OCI-LY7 (cell line): ENCODE measurements around the gene ZNF837. TPM values are rescaled to one million over a fixed set of nuclear protein-coding genes. Genes with fewer than 3 reads are reported as not detected.
A peak's percentile ranks its signal among the peaks of the same experiment; 100 is the strongest.

ENCODE experiments used
- BruUV-seq: library from RNA; stranded (reverse); fragments of 400-500 nt; replicated peaks from 2 replicates; lab custom pipeline; 2021; lab: Mats Ljungman, UMichigan
- CTCF ChIA-PET: fragments of 300-600 bp; sonication (Branson Sonifier 250); formaldehyde crosslinking; loops from one replicate; lab custom pipeline; 2022; ENCODE audit warnings: antibody characterized with exemption; ENCODE audit not compliant: unreplicated experiment; lab: Charles Lee
- POLR2A ChIA-PET: fragments of 300-600 bp; sonication (Branson Sonifier 250); formaldehyde crosslinking; loops from one replicate; lab custom pipeline; 2022; ENCODE audit warnings: antibody characterized with exemption; lab: Charles Lee
- DNase-seq: peaks from one replicate; pipeline ENCODE4 v3.0.0-alpha.2; 2015; ENCODE audit warnings: low spot score
- H2AFZ ChIP-seq: fragments of 200-600 bp; sonication (generic), shearing (Covaris generic); 2 replicates; pipeline ENCODE4 v1.6.1; 2014; ENCODE audit warnings: mild to moderate bottlenecking, antibody characterized with exemption, low read length, moderate library complexity
- H3K27ac ChIP-seq: fragments of 200-600 bp; sonication (generic); 2 replicates; pipeline ENCODE4 v1.5.1; 2014; ENCODE audit warnings: mixed run types, low read depth, mild to moderate bottlenecking, moderate library complexity, low read length, inconsistent platforms; ENCODE audit not compliant: poor library complexity, severe bottlenecking
- H3K36me3 ChIP-seq: fragments of 200-600 bp; sonication (generic); 2 replicates; pipeline ENCODE4 v1.6.1; 2014; ENCODE audit warnings: mild to moderate bottlenecking, antibody characterized with exemption, low read length, moderate library complexity, mixed read lengths; ENCODE audit not compliant: insufficient read depth
- H3K4me1 ChIP-seq: fragments of 200-600 bp; sonication (generic); 2 replicates; pipeline ENCODE4 v1.5.1; 2014; ENCODE audit warnings: mild to moderate bottlenecking, low read length; ENCODE audit not compliant: insufficient read depth, poor library complexity, severe bottlenecking
- H3K4me2 ChIP-seq: fragments of 200-600 bp; sonication (generic); 2 replicates; pipeline ENCODE4 v1.6.1; 2014; ENCODE audit warnings: mild to moderate bottlenecking, low read length
- H3K4me3 ChIP-seq: fragments of 200-600 bp; sonication (generic); 2 replicates; pipeline ENCODE4 v1.5.1; 2014; ENCODE audit warnings: mild to moderate bottlenecking, low read depth, low read length; ENCODE audit not compliant: poor library complexity, severe bottlenecking
- H3K79me2 ChIP-seq: fragments of 200-600 bp; sonication (generic); 2 replicates; pipeline ENCODE4 v1.6.1; 2016; ENCODE audit warnings: low read depth, mild to moderate bottlenecking, low read length, moderate library complexity, mixed read lengths; ENCODE audit not compliant: insufficient read depth
- H3K9me2 ChIP-seq: fragments of 200-600 bp; sonication (generic); 2 replicates; pipeline ENCODE4 v1.6.1; 2016; ENCODE audit warnings: mild to moderate bottlenecking, low read length, mixed read lengths; ENCODE audit not compliant: insufficient read depth
- H3K9me3 ChIP-seq: fragments of 200-600 bp; sonication (generic); 2 replicates; pipeline ENCODE4 v1.6.1; 2014; ENCODE audit warnings: mild to moderate bottlenecking, mixed run types, low read length, mixed read lengths
- H4K20me1 ChIP-seq: fragments of 200-600 bp; sonication (generic); 2 replicates; pipeline ENCODE4 v1.6.1; 2014; ENCODE audit warnings: mild to moderate bottlenecking, antibody characterized with exemption, low read length, moderate library complexity, mixed read lengths; ENCODE audit not compliant: insufficient read depth
- CTCF ChIP-seq: fragments of 200-600 bp; sonication (generic); conservative IDR thresholded peaks from 2 replicates; pipeline ENCODE4 v1.5.1; 2014; ENCODE audit warnings: mild to moderate bottlenecking, antibody characterized with exemption, low read length, moderate library complexity, mixed read lengths
- EZH2phosphoT487 ChIP-seq: fragments of 200-600 bp; sonication (generic); IDR thresholded peaks from 2 replicates; pipeline ENCODE4 v1.6.1; 2018; ENCODE audit warnings: low read depth, borderline replicate concordance, mild to moderate bottlenecking, mixed run types, antibody characterized with exemption, low read length, moderate library complexity, mixed read lengths
- intact Hi-C: fragments of 100-400 bp; cut with micrococcal nuclease; formaldehyde crosslinking; loops from one replicate; pipeline ENCODE4 v1.10.0; 2022; ENCODE audit not compliant: unreplicated experiment
- total RNA-seq, 2 experiments: library from RNA; depleted of rRNA in 1 of 2; stranded (reverse); fragments of >200 nt in 1 of 2; shearing (Covaris generic) in 1 of 2; gene quantifications; 2 replicates each; pipeline ENCODE4 v1.2.3, GENCODE V29; 2014 to 2022

Gene ZNF837
- total RNA-seq, 2 experiments from 2014 or later = 3.0 to 5.8 TPM

- Histone ChIP-seq H3K9me3 (no peaks in the 10 kb centered on the region), H3K36me3 (peaks cover 50% of the 10 kb centered on the region), H3K4me1 (peaks cover 33% of the 10 kb centered on the region), H3K79me2 (peaks cover 50% of the 10 kb centered on the region), H3K9me2 (no peaks in the 10 kb centered on the region), H3K4me2 (peak overlapping the region; percentile 93), H2AFZ (no peak overlapping the region), H3K27ac (peak overlapping the region; percentile 78), H4K20me1 (peaks cover 23% of the 10 kb centered on the region), H3K4me3 (peak overlapping the region; percentile 100)
- TF ChIP-seq EZH2phosphoT487 (no peak), CTCF (peak; percentile 64)
- DNase-seq = peak; percentile 30
- ChIA-PET CTCF (no interaction called here), POLR2A (interaction anchor here (0.7 kb wide), 1 partner anchor 15 kb away, joined by 4 read pairs; no protein-coding TSS in a partner anchor)
- TSS peak; percentile 74 for BruUV-seq
- intact Hi-C loops = loop anchor here (1.0 kb wide), 1 partner anchor 109 kb away; the partner anchor contains the start of gene ZNF8
These were observed 6.7 kb upstream of the ZNF837 start for GRCh38 chr19:58387338-58388174.

GRCh38 chr19:58386576-58387337 lies 5.9 kb upstream of the ZNF837 start, which contains the start of gene RPS5:
Gene RPS5 (plus strand): TSS chr19:58387269. CDS start chr19:58388138, 869 bp downstream.
- H3K36me3 ChIP-seq = peaks cover 42% of the 10 kb centered on the region
- H4K20me1 ChIP-seq = peaks cover 23% of the 10 kb centered on the region
- ChIA-PET POLR2A (no interaction called here), CTCF (no interaction called here)
- H3K9me3 ChIP-seq = no peaks in the 10 kb centered on the region
- peaks cover 40% of the 10 kb centered on the region for H3K4me1 ChIP-seq
- no peaks in the 10 kb centered on the region for H3K9me2 ChIP-seq
- H3K4me2 ChIP-seq = peak within 1 kb of the TSS; percentile 93
- H3K27ac ChIP-seq = peak within 1 kb of the TSS; percentile 78
- intact Hi-C loops = loop anchor here (1.0 kb wide), 1 partner anchor 108 kb away; the partner anchor contains the start of gene ZNF8
- peaks cover 48% of the 10 kb centered on the region for H3K79me2 ChIP-seq
- TF ChIP-seq EZH2phosphoT487 = no peak
- TF ChIP-seq CTCF = no peak
- peak within 1 kb of the TSS; percentile 34; the same call in 1 of the 2 replicates for H2AFZ ChIP-seq
- DNase-seq = peak; percentile 99
- TSS peak; percentile 96 for BruUV-seq
- peak within 1 kb of the TSS; percentile 100 for H3K4me3 ChIP-seq
